Stimulated activated CD8-positive, alpha-beta memory T cell treated with anti-CD3 and anti-CD28 coated beads, Interleukin-7, amount 100 ng/mL, for 1 hour (primary cell): ENCODE data around the gene CREBBP.

ENCODE experiments used
- DNase-seq, 2 donors: peaks; one replicate each; pipeline ENCODE4 v3.0.0-alpha.2; 2020; ENCODE audit warnings: low read depth in 2 of 2

Gene CREBBP

DNA sequence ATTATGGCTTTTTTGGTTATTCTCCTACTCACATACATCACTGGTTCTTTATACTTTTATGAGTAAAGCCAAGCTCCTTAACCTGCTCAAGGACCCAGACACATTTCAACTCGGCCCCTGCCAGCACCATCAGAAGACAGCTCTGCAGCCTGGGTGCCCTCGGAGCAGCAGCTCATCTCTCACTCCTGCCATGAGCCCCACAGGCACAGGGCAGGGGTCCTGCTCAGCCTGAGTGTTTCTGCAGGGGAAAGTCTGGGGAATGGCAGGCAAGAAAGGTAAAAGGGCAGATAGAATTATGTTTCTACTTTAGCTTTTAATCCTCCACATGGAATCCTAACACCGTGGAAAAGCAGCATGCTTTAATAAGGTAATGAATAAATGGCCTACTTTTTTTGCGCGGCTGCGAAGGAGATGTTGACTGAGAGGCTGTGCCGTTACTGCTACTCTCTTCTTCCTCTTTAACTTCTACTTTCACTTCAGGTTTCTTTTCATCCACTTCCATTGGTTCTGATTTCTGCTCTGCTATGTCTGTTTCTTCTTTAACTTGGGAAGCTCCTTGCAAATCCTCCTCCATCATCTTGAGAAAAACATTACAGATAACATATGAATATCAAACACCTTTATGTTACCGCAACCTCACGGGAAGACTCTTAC, 113.1 kb downstream of the CREBBP start:
- DNase-seq: no peak

GRCh38 chr16:3766177-3766576, 114.3 kb downstream of the CREBBP start:
- no peak for DNase-seq

DNA sequence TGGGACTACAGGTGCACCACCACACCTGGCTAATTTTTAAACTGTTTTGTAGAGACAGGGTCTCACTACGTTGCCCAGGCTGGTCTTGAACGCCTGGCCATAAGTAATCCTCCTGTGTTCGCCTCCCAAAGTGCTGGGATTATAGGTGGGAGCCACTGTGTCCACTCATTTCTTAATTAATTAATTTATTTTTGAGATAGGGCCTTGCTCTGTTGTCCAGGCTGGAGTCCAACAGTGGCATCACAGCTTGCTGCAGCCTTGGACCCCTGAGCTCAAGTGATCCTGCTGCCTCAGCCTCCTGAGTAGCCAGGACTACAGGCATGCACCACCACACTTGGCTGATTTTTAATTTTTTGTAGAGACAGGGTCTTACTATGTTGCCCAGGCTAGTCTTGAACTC, 116.1 kb downstream of the CREBBP start:
- no peak for DNase-seq

- DNase-seq: no peak
Observed at GRCh38 chr16:3762107-3762750, 118.3 kb downstream of the CREBBP start.

DNA sequence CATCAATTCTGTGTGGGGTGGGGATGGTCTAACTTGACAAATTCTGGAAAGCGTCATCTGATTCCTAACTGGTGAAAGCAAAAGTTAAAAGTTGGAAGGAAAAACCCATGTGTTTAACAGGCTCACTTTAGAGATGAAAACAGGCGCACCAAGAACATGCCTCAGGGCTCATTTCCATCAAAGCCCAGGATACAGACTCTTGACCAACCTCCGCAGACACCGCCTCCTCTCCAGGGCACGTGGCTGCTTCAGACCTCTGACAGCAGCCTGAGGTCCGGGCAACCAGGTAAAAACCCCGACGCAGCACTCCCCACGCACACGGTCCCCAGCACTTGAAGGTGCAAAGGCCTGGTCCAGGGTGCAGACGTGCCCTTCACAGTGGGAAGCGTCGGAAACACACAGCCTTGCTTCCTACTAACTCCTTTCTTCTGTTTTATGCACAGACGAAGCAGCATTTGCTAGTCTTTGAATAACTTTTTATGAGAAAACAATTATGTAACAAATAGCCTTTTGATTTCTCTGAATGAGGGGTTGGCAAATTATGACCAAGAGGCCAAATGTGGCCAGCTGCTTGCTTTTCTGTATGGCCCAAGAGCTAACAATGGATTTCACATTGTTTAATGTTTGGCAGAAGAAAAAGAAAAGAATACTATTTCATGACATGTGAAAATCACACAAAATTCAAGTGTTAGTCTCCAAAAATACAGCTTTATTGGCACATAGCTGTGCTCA, 119.0 kb downstream of the CREBBP start:
- DNase-seq: no peak

DNA sequence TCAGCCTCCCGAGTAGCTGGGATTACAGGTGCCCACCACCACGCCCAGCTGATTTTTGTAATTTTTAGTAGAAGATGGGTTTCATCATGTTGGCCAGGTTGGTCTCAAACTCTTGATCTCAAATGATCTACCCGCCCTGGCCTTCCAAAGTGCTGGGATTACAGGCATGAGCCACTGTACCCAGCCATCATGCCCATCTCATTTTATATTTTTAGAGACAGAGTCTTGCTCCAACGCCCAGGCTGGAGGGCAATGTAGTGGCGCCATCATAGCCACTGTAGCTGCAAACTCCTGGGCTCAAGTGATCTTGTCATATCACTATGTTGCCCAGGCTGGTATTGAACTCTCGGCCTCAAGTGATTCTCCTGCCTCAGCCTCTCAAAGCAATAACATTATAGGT, 120.0 kb downstream of the CREBBP start:
- DNase-seq: no peak

GRCh38 chr16:3759736-3760135, 120.8 kb downstream of the CREBBP start:
- no peak for DNase-seq

- no peak for DNase-seq
Observed at GRCh38 chr16:3756113-3756512, 124.4 kb downstream of the CREBBP start.

DNA sequence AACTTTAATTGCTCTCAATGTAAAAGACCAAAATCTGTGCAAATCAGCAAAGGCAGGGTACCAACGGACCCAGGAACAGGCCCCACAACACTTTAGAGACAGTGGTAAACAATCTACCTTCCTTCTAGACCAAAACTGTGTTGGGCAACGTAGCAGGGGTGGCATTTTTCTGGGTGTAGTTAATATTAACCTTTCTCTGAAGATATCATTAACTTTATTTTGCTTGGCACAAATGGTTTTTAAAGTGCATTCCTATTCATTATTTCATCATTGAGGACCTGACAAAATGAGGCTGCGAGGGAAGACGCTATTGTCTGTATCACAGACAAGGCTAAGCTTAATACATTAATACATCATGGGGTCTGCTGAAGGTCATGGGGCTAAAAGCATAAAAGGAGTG, 125.3 kb downstream of the CREBBP start:
- DNase-seq: no peak

DNA sequence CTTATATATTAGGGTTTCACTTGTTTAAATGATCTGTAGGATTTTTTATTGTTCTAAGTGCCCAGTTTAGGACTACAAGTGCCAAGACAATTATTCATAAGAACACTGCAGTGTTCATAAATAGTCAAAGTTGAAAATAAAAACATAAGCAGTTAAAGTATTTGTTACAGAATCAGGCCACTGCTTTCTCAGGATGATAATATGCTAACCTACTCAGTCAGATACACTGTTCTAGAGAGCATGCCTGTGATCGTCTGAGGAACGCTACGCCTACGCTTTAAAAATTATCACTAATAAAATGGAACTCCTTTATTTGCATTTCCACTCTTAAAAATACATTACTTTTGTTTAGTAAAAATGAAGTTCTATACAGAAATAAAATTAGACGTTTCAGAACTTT, 125.7 kb downstream of the CREBBP start:
- DNase-seq: no peak

GRCh38 chr16:3754081-3754703, 126.3 kb downstream of the CREBBP start:
- no peak for DNase-seq

DNA sequence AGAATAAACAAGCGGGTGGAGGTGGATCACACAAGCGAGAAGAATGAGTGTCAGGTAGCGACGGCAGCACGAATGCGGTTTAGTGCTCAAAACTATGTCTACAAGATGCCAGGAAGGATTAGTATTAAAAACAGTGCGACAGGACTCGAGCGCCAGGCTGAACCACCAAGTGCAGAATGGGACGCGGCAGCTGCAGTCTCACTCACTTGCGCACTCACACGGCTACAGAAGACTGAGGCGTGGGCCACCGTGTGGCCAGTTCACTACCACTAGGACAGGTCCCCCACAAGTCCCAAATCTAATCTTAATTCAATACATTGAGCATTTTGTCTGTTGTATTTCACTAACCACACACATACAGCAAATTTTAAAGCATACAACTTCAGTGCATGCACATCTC, 127.5 kb downstream of the CREBBP start:
- no peak for DNase-seq

DNA sequence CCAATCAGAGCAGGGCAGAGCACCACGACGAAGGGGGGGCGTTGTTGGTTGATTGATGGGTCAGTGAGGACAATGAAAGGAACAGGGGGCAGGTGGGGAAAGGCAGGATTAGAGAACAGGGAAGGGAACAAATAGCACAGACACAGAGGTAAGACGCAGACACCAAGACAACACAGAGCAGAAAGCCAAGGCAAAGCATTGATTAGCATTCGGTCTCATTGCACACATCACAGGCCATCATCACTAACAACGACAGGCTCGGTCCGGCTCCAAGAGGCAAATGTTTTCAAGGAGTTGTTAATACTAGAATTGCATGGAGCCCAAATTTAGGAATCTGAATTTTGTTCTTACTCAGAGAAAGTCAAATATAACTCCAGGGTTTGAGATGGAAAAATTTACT, 128.6 kb downstream of the CREBBP start:
- no peak for DNase-seq

GRCh38 chr16:3748307-3748706, 132.2 kb downstream of the CREBBP start:
- DNase-seq: no peak

- no peak for DNase-seq
Observed at GRCh38 chr16:3745751-3746355, 134.7 kb downstream of the CREBBP start.

GRCh38 chr16:3744018-3744417, 136.5 kb downstream of the CREBBP start:
- no peak for DNase-seq

DNA sequence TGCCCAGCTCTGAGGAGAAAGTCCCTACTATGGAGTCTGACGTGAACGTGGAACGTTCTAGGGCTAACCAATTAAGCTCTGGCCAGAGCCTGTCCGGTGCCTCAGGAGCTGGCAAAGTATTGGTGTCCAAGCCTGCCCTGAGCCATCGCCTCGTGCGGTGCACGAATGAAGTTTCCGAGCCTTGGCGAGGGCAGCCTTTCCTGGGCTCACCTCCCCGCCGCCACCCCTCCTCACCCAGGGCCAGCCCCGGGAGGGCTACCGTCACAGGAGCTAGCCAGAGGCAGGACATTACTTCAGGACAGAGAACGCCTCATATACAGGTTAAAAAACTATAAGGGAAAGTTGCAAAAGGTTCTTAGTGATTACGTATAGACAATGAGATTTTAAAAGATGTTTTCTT, 139.6 kb downstream of the CREBBP start:
- no peak for DNase-seq

GRCh38 chr16:3740186-3740585, 140.3 kb downstream of the CREBBP start:
- no peak for DNase-seq

- DNase-seq: no peak
Observed at GRCh38 chr16:3739636-3740035, 140.9 kb downstream of the CREBBP start.

GRCh38 chr16:3738541-3738940, 142.0 kb downstream of the CREBBP start:
- DNase-seq: no peak

DNA sequence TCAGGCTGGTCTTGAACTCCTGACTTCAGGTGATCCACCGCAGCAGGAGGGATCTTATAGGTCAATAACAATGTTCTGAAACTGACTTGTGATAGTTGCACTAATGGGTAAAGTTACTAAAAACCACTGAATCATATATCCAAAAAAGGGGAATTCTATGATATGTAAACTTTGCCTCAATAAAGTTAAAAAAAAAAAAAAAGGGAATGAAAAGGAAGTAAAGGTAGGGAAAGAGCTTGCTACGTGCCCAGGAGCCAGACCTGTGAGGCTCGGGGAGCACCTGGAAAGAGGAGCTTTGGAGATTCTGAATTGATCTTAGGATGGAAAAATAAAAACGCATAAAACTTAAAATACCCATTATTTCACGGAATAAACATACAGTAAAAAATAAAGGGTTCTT, 142.4 kb downstream of the CREBBP start:
- DNase-seq: no peak

GRCh38 chr16:3737181-3737580, 143.3 kb downstream of the CREBBP start:
- DNase-seq: no peak
